Measurements from ENCODE around the gene RBP3. TPM values are rescaled to one million over a fixed set of nuclear protein-coding genes. Genes with fewer than 3 reads are reported as not detected.

Gene RBP3
- total RNA-seq, 1 experiment from 2014 or later: not detected

DNA sequence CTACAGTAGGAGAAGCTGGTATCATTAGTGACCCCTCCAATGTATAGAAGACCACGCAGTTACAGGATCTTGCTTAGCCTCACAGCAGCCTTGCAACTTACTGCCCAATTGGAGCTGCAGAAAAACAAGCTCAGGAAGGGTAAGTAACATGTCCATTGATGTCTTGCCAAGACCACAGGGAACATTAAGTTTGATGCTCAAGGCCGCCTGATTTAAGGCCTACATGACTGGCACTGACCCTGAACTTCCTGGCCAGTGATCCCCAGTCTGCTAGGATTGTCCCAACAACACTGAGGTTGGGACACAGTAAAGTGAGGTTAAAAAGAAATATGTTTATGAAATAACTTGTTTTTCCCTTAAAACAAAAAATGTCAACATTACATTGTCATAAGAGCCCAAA lies 32.7 kb upstream of the RBP3 start:
- Histone ChIP-seq H3K9ac (ENCODE audit: low read length) (no peak overlapping the region), H3K27me3 (ENCODE audit: insufficient read depth, low read length) (no peaks in the 10 kb centered on the region), H3K9me3 (ENCODE audit: control insufficient read depth in 1 of 2, insufficient read depth in 1 of 2, low read depth in 1 of 2, low read length in 2 of 2) (no peaks in the 10 kb centered on the region), H3K27ac (ENCODE audit: low read depth, low read length) (no peak overlapping the region), H3K9me2 (ENCODE audit: insufficient read depth) (no peaks in the 10 kb centered on the region), H3K36me3 (ENCODE audit: control insufficient read depth in 1 of 2, insufficient read depth in 2 of 2, low read length in 2 of 2) (no peaks in the 10 kb centered on the region), H3K79me2 (ENCODE audit: insufficient read depth, low read length) (no peaks in the 10 kb centered on the region), H3K4me2 (ENCODE audit: low read length) (no peak overlapping the region), H3K4me1 (ENCODE audit: control insufficient read depth in 1 of 2, insufficient read depth in 2 of 2, low read length in 2 of 2) (peaks cover 0 to 5% of the 10 kb centered on the region in 2 experiments; a peak in 1 of 4 replicates), H4K20me1 (ENCODE audit: insufficient read depth) (no peaks in the 10 kb centered on the region), H2AFZ (ENCODE audit: low read depth, low read length, poor library complexity, severe bottlenecking) (no peak overlapping the region), H3K4me3 (replicated peaks in 1 of 2; ENCODE audit: low read depth in 1 of 2, low read length in 2 of 2) (no peak overlapping the region)
- ChIA-PET POLR2A (no interaction called here), CTCF (interaction anchor here (0.7 kb wide), 1 partner anchor 268 kb away, joined by 3 read pairs; no protein-coding TSS in a partner anchor), RAD21 (ENCODE audit: low non-redundant PET in 1 of 2, low total read pairs in 2 of 2, uncharacterized antibody in 2 of 2, unreplicated experiment in 2 of 2) (no interaction called here)
- no TSS peak for BruUV-seq (replicated peaks)
- no peak for ATAC-seq
- TF ChIP-seq ZNF274 (IDR thresholded peaks at IDR 0.05; ENCODE audit: low read depth, low read length) (no peak), ELF1 (IDR thresholded peaks at IDR 0.05; ENCODE audit: borderline replicate concordance, low read depth) (no peak), CEBPB (IDR thresholded peaks at IDR 0.05; ENCODE audit: low read depth) (no peak), FOSL1 (IDR thresholded peaks at IDR 0.05; ENCODE audit: low read depth) (no peak), EZH2 (IDR thresholded peaks at IDR 0.05) (no peak), SRF (IDR thresholded peaks at IDR 0.05; ENCODE audit: low read depth) (no peak), YY1 (IDR thresholded peaks at IDR 0.05; ENCODE audit: extremely low read depth, insufficient replicate concordance, low read depth, low read length) (no peak), SIN3A (IDR thresholded peaks at IDR 0.05; ENCODE audit: low read depth) (no peak), TCF7L2 (IDR thresholded peaks at IDR 0.05; ENCODE audit: borderline replicate concordance, extremely low read depth, insufficient read depth, insufficient read length) (no peak), POLR2A (IDR thresholded peaks at IDR 0.05; ENCODE audit: borderline replicate concordance, extremely low read depth, insufficient read depth, insufficient read length) (no peak), CBX3 (IDR thresholded peaks at IDR 0.05; ENCODE audit: low read depth) (no peak)
- TF ChIP-seq, protein P1, sequence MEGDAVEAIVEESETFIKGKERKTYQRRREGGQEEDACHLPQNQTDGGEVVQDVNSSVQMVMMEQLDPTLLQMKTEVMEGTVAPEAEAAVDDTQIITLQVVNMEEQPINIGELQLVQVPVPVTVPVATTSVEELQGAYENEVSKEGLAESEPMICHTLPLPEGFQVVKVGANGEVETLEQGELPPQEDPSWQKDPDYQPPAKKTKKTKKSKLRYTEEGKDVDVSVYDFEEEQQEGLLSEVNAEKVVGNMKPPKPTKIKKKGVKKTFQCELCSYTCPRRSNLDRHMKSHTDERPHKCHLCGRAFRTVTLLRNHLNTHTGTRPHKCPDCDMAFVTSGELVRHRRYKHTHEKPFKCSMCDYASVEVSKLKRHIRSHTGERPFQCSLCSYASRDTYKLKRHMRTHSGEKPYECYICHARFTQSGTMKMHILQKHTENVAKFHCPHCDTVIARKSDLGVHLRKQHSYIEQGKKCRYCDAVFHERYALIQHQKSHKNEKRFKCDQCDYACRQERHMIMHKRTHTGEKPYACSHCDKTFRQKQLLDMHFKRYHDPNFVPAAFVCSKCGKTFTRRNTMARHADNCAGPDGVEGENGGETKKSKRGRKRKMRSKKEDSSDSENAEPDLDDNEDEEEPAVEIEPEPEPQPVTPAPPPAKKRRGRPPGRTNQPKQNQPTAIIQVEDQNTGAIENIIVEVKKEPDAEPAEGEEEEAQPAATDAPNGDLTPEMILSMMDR (IDR thresholded peaks at IDR 0.05 in 2 of 3, conservative IDR thresholded peaks at IDR 0.05 in 1 of 3; ENCODE audit: borderline replicate concordance in 1 of 3, insufficient read depth in 1 of 3, low read depth in 2 of 3, low read length in 2 of 3): no peak
- TF ChIP-seq, protein P2, sequence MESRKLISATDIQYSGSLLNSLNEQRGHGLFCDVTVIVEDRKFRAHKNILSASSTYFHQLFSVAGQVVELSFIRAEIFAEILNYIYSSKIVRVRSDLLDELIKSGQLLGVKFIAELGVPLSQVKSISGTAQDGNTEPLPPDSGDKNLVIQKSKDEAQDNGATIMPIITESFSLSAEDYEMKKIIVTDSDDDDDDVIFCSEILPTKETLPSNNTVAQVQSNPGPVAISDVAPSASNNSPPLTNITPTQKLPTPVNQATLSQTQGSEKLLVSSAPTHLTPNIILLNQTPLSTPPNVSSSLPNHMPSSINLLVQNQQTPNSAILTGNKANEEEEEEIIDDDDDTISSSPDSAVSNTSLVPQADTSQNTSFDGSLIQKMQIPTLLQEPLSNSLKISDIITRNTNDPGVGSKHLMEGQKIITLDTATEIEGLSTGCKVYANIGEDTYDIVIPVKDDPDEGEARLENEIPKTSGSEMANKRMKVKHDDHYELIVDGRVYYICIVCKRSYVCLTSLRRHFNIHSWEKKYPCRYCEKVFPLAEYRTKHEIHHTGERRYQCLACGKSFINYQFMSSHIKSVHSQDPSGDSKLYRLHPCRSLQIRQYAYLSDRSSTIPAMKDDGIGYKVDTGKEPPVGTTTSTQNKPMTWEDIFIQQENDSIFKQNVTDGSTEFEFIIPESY (IDR thresholded peaks at IDR 0.05; ENCODE audit: extremely low read depth, insufficient replicate concordance, low read length): no peak
- TF ChIP-seq, protein P3, sequence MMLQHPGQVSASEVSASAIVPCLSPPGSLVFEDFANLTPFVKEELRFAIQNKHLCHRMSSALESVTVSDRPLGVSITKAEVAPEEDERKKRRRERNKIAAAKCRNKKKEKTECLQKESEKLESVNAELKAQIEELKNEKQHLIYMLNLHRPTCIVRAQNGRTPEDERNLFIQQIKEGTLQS (IDR thresholded peaks at IDR 0.05): no peak
- TF ChIP-seq, protein P4, sequence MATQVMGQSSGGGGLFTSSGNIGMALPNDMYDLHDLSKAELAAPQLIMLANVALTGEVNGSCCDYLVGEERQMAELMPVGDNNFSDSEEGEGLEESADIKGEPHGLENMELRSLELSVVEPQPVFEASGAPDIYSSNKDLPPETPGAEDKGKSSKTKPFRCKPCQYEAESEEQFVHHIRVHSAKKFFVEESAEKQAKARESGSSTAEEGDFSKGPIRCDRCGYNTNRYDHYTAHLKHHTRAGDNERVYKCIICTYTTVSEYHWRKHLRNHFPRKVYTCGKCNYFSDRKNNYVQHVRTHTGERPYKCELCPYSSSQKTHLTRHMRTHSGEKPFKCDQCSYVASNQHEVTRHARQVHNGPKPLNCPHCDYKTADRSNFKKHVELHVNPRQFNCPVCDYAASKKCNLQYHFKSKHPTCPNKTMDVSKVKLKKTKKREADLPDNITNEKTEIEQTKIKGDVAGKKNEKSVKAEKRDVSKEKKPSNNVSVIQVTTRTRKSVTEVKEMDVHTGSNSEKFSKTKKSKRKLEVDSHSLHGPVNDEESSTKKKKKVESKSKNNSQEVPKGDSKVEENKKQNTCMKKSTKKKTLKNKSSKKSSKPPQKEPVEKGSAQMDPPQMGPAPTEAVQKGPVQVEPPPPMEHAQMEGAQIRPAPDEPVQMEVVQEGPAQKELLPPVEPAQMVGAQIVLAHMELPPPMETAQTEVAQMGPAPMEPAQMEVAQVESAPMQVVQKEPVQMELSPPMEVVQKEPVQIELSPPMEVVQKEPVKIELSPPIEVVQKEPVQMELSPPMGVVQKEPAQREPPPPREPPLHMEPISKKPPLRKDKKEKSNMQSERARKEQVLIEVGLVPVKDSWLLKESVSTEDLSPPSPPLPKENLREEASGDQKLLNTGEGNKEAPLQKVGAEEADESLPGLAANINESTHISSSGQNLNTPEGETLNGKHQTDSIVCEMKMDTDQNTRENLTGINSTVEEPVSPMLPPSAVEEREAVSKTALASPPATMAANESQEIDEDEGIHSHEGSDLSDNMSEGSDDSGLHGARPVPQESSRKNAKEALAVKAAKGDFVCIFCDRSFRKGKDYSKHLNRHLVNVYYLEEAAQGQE (IDR thresholded peaks at IDR 0.05; ENCODE audit: low read depth): no peak
- TF ChIP-seq, protein P5, sequence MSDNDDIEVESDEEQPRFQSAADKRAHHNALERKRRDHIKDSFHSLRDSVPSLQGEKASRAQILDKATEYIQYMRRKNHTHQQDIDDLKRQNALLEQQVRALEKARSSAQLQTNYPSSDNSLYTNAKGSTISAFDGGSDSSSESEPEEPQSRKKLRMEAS (IDR thresholded peaks at IDR 0.05): no peak
- DNase-seq (ENCODE audit: low read depth, low spot score): no peak
- intact Hi-C loops (cut with micrococcal nuclease): no loop called here
